ENCODE measurements around the gene CHRM1. TPM values are rescaled to one million over a fixed set of nuclear protein-coding genes. Genes with fewer than 3 reads are reported as not detected.
A peak's percentile ranks its signal among the peaks of the same experiment; 100 is the strongest.

CHRM1 gene
- total RNA-seq, 1 experiment from 2014 or later: 0.10 TPM

- Histone ChIP-seq H3K27ac (ENCODE audit: low read depth, low read length) (peak overlapping the region; percentile 54), H3K4me1 (ENCODE audit: control insufficient read depth in 1 of 2, insufficient read depth in 2 of 2, low read length in 2 of 2) (peaks cover 19 to 50% of the 10 kb centered on the region in 2 experiments; a peak in 3 of 4 replicates), H4K20me1 (ENCODE audit: insufficient read depth) (peaks cover 20% of the 10 kb centered on the region; the same call in 1 of the 2 replicates), H3K27me3 (ENCODE audit: insufficient read depth, low read length) (no peaks in the 10 kb centered on the region), H3K9ac (ENCODE audit: low read length) (no peak overlapping the region), H3K79me2 (ENCODE audit: insufficient read depth, low read length) (peaks cover 29% of the 10 kb centered on the region), H3K4me2 (ENCODE audit: low read length) (peak overlapping the region; percentile 31; the same call in 1 of the 2 replicates), H3K4me3 (replicated peaks in 1 of 2; ENCODE audit: low read depth in 1 of 2, low read length in 2 of 2) (no peak overlapping the region), H3K9me3 (ENCODE audit: control insufficient read depth in 1 of 2, insufficient read depth in 1 of 2, low read depth in 1 of 2, low read length in 2 of 2) (no peaks in the 10 kb centered on the region), H3K36me3 (ENCODE audit: control insufficient read depth in 1 of 2, insufficient read depth in 2 of 2, low read length in 2 of 2) (peaks cover 33 to 46% of the 10 kb centered on the region in 2 experiments), H2AFZ (ENCODE audit: low read depth, low read length, poor library complexity, severe bottlenecking) (no peak overlapping the region), H3K9me2 (ENCODE audit: insufficient read depth) (no peaks in the 10 kb centered on the region)
- POLR2A ChIA-PET: interaction anchor here (0.6 to 1.9 kb wide), 11 partner anchors 8 to 1355 kb away, joined by 3 to 21 read pairs (median 3); partner anchors contain the start of genes SLC3A2 and ZBTB3
- intact Hi-C loops (cut with micrococcal nuclease): no loop called here
- BruUV-seq (replicated peaks): no TSS peak
- RAD21 ChIA-PET (ENCODE audit: low non-redundant PET in 1 of 2, low total read pairs in 2 of 2, uncharacterized antibody in 2 of 2, unreplicated experiment in 2 of 2): interaction anchor here in 1 of 2 experiments (0.6 kb wide), 1 partner anchor 63 kb away, joined by 3 read pairs; no protein-coding TSS in a partner anchor
- CTCF ChIA-PET: interaction anchor here (0.9 to 1.6 kb wide), 4 partner anchors 10 to 131 kb away, joined by 3 to 5 read pairs (median 4); no protein-coding TSS in a partner anchor
- DNase-seq (ENCODE audit: low read depth, low spot score) (no peak), ATAC-seq (peak; percentile 61)
- no peak for TF ChIP-seq EZH2 (IDR thresholded peaks at IDR 0.05)
- no peak for TF ChIP-seq TCF7L2 (IDR thresholded peaks at IDR 0.05; ENCODE audit: borderline replicate concordance, extremely low read depth, insufficient read depth, insufficient read length)
- no peak for TF ChIP-seq ZBTB33 (IDR thresholded peaks at IDR 0.05; ENCODE audit: extremely low read depth, insufficient replicate concordance, low read length)
- no peak; the same call in 1 of the 2 replicates for TF ChIP-seq SIN3A (IDR thresholded peaks at IDR 0.05; ENCODE audit: low read depth)
- TF ChIP-seq CEBPB (IDR thresholded peaks at IDR 0.05; ENCODE audit: low read depth): no peak; the same call in 1 of the 2 replicates
- no peak for TF ChIP-seq ZFX (IDR thresholded peaks at IDR 0.05)
- TF ChIP-seq RAD21 (IDR thresholded peaks at IDR 0.05; ENCODE audit: low read depth): no peak
- peak; percentile 53 for TF ChIP-seq JUND (IDR thresholded peaks at IDR 0.05)
- TF ChIP-seq CTCF (IDR thresholded peaks at IDR 0.05 in 2 of 3, conservative IDR thresholded peaks at IDR 0.05 in 1 of 3; ENCODE audit: borderline replicate concordance in 1 of 3, insufficient read depth in 1 of 3, low read depth in 2 of 3, low read length in 2 of 3): no peak
- TF ChIP-seq CBX3 (IDR thresholded peaks at IDR 0.05; ENCODE audit: low read depth): peak; percentile 26; the same call in 1 of the 2 replicates
- TF ChIP-seq REST (IDR thresholded peaks at IDR 0.05; ENCODE audit: low read depth): no peak
- TF ChIP-seq YY1 (IDR thresholded peaks at IDR 0.05; ENCODE audit: extremely low read depth, insufficient replicate concordance, low read depth, low read length): no peak
- TF ChIP-seq POLR2AphosphoS5 (IDR thresholded peaks at IDR 0.05; ENCODE audit: low read depth, low read length): peak; percentile 77
- no peak for TF ChIP-seq ELF1 (IDR thresholded peaks at IDR 0.05; ENCODE audit: borderline replicate concordance, low read depth)
- TF ChIP-seq ATF3 (IDR thresholded peaks at IDR 0.05): no peak
- TF ChIP-seq MAX (IDR thresholded peaks at IDR 0.05): no peak
- no peak for TF ChIP-seq SRF (IDR thresholded peaks at IDR 0.05; ENCODE audit: low read depth)
Observed at GRCh38 chr11:62889484-62890437, 31.4 kb downstream of the CHRM1 start.
